ENCODE data around the gene DENND6B.
"Not testable (repeated sequence)": the region's sequence is repeated elsewhere in the genome, so short reads cannot be mapped to it uniquely, and the experiment has no call there.

Gene DENND6B

GRCh38 chr22:50326956-50327710 lies at the start of gene DENND6B:
Gene DENND6B, minus strand, starts transcription at chr22:50327012. Its CDS starts 24 bp downstream, at chr22:50326988.
- DNase-seq = peak; percentile 58

- DNase-seq = no peak
Observed at GRCh38 chr22:50376085-50376651, 49.4 kb upstream of the DENND6B start.

- no peak for DNase-seq
Observed at GRCh38 chr22:50371101-50371648, 44.4 kb upstream of the DENND6B start.

GRCh38 chr22:50367778-50368500 lies 41.1 kb upstream of the DENND6B start:
- no peak for DNase-seq

- DNase-seq = not testable (repeated sequence)
Observed at GRCh38 chr22:50363803-50364194, 37.0 kb upstream of the DENND6B start.

- no peak for DNase-seq
Observed at GRCh38 chr22:50363166-50363802, 36.5 kb upstream of the DENND6B start.

- DNase-seq = no peak
Observed at GRCh38 chr22:50361688-50362087, 34.9 kb upstream of the DENND6B start.

- no peak for DNase-seq
Observed at GRCh38 chr22:50361222-50361621, 34.4 kb upstream of the DENND6B start.

- no peak for DNase-seq
Observed at GRCh38 chr22:50360578-50360977, 33.8 kb upstream of the DENND6B start.

GRCh38 chr22:50357756-50358155 lies 30.9 kb upstream of the DENND6B start:
- no peak for DNase-seq

- DNase-seq = no peak
Observed at GRCh38 chr22:50357222-50357621, 30.4 kb upstream of the DENND6B start.

GRCh38 chr22:50356186-50356585 lies 29.4 kb upstream of the DENND6B start:
- no peak for DNase-seq

- DNase-seq = no peak
Observed at GRCh38 chr22:50348058-50348457, 21.2 kb upstream of the DENND6B start.

- no peak for DNase-seq
Observed at GRCh38 chr22:50347157-50347556, 20.3 kb upstream of the DENND6B start.

- DNase-seq = no peak
Observed at GRCh38 chr22:50346470-50346869, 19.7 kb upstream of the DENND6B start.

- DNase-seq = no peak
Observed at GRCh38 chr22:50343541-50343935, 16.7 kb upstream of the DENND6B start.

- peak; percentile 44 for DNase-seq
Observed at GRCh38 chr22:50342651-50343540, 16.1 kb upstream of the DENND6B start, which contains the start of gene PPP6R2. Gene PPP6R2, plus strand, starts transcription at chr22:50343327. Its CDS starts 50,582 bp downstream, at chr22:50393909.

- DNase-seq = peak; percentile 55
Observed at GRCh38 chr22:50341977-50342650, 15.3 kb upstream of the DENND6B start.

GRCh38 chr22:50339945-50340879 lies 13.4 kb upstream of the DENND6B start:
- no peak for DNase-seq

- DNase-seq = no peak
Observed at GRCh38 chr22:50338860-50339462, 12.1 kb upstream of the DENND6B start.

Data from NCI-H226 (cell line).